GM19193 (cell line): Measurements from ENCODE around the gene WFIKKN2.

Experiments
- POLR2A ChIP-seq: IDR thresholded peaks from 4 replicates; pipeline ENCODE4 v1.6.1; 2011; ENCODE audit not compliant: insufficient read depth, insufficient read length; ENCODE audit errors: extremely low read depth

Gene WFIKKN2

GRCh38 chr17:50828508-50829170 lies 6.7 kb upstream of the WFIKKN2 start:
- no peak for TF ChIP-seq POLR2A

GRCh38 chr17:50829332-50829731 lies 6.1 kb upstream of the WFIKKN2 start:
- no peak for TF ChIP-seq POLR2A

- TF ChIP-seq POLR2A, result no peak
Observed at GRCh38 chr17:50830352-50830751, 5.0 kb upstream of the WFIKKN2 start.

- no peak for TF ChIP-seq POLR2A
Observed at GRCh38 chr17:50830994-50831393, 4.4 kb upstream of the WFIKKN2 start.

- no peak for TF ChIP-seq POLR2A
Observed at GRCh38 chr17:50831471-50831928, 3.9 kb upstream of the WFIKKN2 start.

GRCh38 chr17:50832267-50832863 lies 3.0 kb upstream of the WFIKKN2 start:
- no peak for TF ChIP-seq POLR2A

GRCh38 chr17:50832864-50833381 lies 2.5 kb upstream of the WFIKKN2 start:
- TF ChIP-seq POLR2A, result no peak

GRCh38 chr17:50833510-50834428 lies 1.6 kb upstream of the WFIKKN2 start:
- TF ChIP-seq POLR2A, result no peak

GRCh38 chr17:50834429-50835300 lies 721 bp upstream of the WFIKKN2 start:
- no peak for TF ChIP-seq POLR2A

- TF ChIP-seq POLR2A, result no peak
Observed at GRCh38 chr17:50836826-50837225, 1.4 kb downstream of the WFIKKN2 start.

- TF ChIP-seq POLR2A, result no peak
Observed at GRCh38 chr17:50837286-50837979, 2.0 kb downstream of the WFIKKN2 start.

- no peak for TF ChIP-seq POLR2A
Observed at GRCh38 chr17:50837980-50838954, 2.9 kb downstream of the WFIKKN2 start.

GRCh38 chr17:50839591-50840310 lies 4.4 kb downstream of the WFIKKN2 start:
- TF ChIP-seq POLR2A, result no peak
